Inflammatory macrophage (primary cell): ENCODE data around the gene ANKRD13D.

Experiments
- DNase-seq, 2 donors: peaks; one replicate each; pipeline ENCODE4 v3.0.0-alpha.2; 2020 to 2022

The ANKRD13D gene

DNA sequence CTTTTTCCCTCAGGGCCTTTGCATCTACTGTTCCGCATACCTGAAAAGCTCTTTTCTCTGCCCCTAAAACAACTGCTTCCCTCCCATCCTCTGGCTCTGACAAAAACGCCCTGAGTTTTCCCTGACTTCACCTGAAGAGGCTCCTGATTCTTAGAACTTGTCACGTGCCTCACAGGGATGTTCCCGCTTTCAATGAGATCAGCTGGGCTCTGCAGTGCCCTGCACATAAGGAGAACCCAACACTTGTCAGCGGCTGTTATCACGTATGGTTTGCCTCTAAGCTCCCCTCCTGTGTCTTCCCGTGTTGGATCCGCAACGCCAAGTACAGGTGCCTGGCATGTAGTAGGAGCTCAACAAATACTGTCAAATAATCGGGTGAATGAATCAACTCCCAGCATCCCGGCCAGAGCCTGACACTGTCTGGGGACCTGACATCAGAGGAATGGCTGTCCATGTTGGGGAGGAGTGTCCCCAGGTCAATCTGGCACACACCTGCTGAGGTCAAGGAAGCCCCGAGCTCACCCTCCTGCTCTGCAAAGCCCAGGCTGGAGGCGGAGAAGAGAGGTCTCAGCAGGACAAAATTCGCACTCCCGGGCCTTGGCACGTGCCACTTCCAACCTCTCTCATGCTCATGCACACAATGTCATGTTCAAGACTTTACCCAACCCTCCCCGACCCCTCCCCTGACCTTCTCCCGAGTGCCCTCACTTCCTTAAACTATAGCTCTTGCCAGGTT lies 27.0 kb upstream of the ANKRD13D start:
- DNase-seq: no peak

DNA sequence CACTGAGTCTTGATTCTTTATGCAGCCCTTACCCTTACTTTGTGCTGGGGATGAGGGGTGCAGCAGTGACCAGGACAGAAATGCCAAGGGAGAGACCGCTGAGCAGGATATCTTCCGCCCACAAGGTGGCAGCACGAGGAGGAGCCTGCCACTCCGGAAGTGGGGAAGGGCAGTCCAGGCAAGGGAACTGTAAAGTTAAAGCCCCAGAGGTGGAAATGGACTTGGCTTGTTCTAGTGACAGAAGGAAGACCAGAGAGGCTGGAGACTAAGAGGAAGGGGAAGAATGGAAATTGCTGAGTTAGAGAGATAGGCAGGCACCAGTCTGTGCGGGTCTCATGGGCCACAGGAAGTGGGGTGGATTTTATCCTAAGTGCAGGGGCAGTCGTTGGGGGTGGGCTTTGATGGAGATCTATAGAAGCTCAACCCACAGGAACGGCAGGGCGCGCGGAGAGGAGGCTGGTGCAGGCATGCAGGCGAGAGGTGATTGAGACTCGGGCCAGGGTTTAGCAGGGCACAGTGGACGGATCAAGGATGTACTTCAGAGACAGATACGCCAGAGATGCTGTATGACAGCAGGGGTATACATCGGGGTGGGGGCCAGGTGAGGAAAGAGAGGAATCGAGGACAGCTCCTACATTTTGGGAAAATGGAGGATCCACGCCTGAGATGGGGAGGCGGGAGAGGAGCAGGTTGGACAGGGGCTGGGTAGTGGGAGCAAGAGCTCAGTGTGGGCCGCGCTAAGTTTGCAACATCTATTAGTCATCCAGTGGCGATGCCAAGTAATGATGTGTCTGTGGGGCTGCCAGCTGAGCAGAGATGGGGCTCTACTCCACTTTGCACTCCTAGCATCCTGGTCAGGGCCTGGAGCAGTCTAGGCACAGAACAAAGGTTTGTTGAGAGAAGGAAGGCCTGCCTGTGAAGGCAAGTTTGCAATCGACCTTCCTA lies 26.1 kb upstream of the ANKRD13D start:
- DNase-seq: peak; percentile 87 to 91

DNA sequence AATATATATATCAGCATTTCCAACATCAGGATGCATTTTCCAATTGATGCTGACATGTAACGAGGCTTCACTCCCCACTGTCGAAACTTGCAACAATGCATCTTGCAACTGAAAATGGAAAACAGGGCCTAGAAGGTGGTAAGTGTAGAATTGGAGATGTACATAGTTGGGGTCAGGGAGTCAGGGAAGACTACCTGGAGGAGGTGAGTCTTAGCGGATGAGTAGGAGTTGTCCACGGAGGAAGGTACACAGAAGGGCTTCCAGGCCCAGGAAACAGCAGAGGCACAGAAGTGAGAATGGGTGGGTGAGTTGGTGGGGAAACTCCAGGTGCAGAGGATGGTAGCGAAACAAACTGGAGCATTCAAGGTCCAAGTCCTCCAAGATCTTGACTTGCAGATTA lies 24.8 kb upstream of the ANKRD13D start:
- no peak for DNase-seq

DNA sequence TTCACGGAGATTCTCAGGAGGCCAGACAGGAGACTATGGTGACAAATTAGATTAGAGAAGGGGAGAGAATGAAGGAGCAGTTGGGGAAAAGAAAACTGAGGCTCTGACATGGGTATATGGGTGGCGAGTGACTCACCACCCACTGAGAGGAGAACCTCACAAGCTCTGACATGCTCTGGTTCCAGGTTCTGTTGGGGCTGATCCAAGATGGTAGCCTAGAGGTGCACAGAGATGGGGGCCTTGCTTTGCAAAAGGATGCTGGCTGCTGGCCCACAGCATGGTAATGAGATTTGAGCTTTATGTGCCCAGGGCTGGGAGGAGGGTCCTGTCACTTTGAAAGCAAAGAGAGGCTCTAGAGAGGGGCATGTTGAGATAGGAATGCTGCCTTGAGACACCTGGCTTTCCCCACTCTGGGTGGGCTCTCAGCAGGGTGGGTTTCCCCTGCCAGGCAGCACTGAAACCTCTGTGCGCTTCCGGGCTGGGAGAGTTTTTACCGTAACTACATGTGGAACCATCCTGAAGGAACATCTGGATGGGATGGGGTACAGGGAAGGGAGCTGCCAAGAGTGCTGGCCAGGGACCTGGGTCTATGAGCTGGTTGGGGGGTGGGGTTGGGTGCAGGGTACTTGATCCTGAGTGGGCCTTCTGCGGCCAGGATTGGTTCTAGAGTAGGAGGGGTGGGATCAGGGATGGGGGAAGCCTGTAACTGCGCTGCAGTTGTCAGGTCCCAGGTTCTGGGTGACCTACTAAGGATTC lies 24.0 kb upstream of the ANKRD13D start:
- DNase-seq: no peak

DNA sequence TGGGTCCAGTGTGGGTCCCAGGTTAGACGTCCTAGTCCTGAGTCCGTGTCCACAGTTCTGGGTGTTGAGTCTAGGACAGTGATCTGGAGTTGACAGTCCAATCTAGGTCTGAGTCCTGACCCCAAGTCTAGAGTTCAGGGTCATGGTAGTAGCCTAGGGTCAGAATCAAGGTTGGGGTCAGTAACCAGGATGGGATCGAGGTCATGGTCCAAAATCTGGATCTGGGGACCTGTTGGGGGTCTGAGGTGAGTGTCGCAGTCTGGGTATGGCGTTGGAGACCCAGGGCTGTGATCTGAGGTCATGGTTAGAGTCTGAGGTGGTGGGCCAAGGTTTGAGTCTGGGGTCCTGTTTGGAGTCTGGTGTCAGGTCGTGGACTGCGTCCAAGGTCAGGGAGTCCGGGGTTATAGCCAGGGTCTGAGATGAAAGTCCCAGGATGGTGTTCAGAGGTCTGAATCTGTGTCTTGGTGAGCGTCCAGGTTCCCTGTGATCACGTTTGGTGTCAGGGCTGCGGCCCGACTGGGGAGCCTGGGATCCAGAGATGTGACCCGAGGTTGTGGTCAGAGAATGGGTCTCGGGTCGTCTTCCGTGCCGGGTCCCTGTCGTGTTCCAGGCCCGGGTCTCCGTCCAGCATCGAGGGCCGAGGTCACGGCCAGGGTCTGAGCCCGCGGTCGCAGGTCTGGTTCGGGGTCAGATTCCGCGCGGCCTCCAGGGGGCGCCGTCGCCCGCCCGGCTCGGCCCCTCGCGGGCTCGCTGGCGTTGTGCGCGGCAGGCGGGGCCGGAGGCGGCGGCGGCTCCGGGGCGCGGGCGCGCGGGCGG lies 23.3 kb upstream of the ANKRD13D start:
- peak; percentile 73 to 81 for DNase-seq

GRCh38 chr11:67266449-67267187 lies 22.5 kb upstream of the ANKRD13D start, which contains the start of gene GRK2:
Gene GRK2 (plus strand): TSS chr11:67266473. CDS start chr11:67266700, 227 bp downstream.
- DNase-seq: peak in 1 of 2 donors; percentile 65

GRCh38 chr11:67267188-67268080 lies 21.7 kb upstream of the ANKRD13D start:
- peak in 1 of 2 donors; percentile 41 for DNase-seq

DNA sequence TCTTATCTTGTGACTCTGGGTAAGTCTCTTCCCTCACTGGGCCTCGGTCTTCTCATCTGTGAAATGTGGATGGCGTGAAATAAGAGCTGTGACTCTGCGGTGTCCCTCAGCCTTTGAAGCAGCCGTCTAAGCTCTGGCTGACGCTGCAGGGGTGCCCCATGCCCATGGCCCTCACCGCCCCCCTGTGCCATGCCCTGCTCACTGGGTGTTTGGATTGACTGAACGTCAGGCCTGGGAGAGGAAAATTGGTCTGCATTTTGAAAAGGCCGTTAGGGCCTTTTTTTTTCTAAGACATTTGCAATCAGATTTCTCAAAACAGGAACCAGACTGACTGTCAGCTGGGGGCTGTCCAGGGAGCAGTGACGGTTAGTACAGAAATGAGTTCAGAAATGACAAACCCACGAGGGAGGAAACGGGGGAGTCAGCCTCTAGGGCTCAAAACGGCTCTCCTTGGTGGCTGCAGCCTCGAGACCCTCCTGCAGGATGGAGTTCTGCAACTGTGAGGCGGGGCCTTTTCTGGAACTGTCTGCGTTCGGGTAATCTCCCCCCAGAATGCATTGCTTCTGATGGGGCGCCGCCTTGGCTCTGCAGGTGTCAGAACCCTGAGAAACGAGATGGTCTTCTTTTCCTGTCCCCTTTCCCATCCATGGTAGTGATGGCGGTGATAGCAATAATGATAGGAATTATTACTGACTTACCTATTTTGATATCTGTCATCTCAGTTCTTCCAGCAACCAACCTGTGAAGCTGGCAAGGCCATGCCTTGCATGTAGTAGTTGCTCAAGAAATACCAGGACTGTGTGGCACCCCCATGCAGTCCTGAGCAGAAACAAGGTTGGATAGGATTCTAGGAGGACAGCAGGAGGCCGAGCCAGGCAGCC lies 20.8 kb upstream of the ANKRD13D start:
- DNase-seq: peak; percentile 93 to 96

GRCh38 chr11:67268962-67269268 lies 20.2 kb upstream of the ANKRD13D start:
- no peak for DNase-seq

DNA sequence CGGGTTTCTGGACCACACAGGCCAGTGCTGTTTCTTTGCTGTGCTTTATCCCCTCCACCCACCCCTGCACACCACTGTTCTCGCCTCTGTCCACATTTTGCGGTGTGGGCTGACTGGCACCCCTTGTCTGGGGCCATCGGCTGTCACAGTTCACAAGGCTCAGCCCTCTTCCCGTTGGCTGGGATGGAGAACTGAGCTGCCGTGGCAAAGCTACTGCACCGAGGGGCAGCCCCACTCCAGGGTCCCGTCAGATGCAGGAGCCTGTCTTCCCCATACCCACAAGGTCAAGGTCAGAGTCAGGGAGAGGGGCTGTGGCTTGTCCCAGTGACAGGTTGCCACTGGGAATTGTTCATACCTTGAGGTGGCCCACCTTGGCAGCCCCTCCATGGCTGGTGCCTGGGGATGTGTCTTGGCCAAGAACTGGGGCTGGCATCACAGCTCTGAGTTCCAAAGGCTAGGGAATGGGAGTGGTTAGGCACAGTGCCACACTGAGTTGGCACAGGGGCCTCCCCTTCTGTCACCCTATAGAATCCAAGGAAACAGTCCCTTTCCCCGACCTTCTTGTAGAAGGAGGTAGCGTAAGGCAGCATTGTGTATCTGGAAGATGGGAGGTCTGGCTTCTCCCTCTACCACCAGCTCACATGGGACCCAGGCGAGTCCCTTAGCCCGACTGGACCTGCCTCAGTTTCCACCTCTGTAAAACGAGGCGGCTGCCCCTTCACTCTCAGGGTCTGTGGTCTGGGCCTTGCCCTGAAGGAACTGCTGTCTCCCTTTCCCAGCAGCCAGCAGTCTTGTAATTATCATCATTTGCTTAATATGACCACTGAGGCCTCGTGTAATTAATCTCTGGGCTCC lies 19.5 kb upstream of the ANKRD13D start:
- DNase-seq: peak; percentile 48 to 52

DNA sequence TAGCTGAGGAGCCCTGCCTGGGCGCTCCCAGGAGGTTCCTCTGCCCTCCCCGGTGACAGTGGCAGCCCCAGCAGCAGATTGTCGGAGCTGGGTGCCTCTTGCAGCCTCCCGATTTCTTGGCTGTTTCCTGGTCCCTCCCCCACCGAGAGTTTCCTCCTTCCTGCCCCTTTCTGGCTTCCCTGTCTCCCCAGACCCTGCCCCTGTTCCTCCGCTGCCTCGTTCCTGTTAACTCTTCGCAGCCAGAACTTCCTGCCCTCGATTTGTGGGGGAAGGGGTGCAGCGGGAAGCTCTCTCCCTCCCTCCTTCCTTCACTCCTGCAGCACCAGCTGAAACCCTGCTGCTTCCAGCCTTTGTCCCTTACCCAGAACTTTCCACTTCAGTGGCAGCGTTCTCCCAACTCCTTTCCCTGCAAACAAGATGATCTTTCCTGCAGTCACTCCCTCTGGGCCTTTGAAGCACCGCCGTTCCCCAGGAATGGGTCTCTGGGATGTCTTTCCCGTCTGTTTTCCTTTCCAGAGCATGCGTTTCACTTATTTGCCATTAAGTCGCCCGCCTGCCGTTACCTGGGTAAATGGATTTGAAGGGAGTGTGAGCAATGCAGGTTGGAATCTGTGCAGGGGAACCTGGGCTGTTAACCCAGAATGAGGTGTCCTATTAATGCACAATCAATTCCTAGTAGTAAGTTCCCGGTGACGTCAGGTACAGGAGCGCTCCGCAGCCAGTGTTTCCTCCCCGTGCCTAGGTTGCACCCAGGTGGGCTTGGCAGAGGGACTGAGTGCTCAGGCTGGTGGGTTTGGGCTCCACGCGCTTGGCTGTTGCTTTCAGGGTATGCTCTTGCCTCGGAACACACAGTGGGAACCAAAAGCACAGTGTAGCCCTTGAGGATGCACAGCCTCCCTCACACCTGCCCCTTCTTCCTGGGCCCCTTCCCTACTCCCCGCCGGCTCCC lies 18.6 kb upstream of the ANKRD13D start:
- DNase-seq: peak; percentile 62 to 82

DNA sequence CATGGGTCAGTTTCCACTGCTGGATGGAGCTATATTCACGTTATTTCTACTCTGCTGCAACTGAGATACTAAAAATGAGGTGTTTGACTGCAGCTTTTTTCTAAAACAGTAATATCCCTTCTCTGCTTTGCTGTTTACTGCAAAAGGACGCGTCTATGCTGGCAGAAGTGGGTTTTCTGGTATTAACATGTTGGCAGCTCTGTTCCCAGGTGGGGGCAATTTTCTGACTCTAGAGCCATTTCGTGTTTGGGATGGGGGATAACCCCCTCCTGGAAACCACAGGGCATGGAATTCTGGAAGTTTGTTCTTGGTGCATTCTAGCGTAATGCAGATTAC lies 17.9 kb upstream of the ANKRD13D start:
- no peak for DNase-seq

GRCh38 chr11:67271541-67272284 lies 17.4 kb upstream of the ANKRD13D start:
- DNase-seq: no peak

DNA sequence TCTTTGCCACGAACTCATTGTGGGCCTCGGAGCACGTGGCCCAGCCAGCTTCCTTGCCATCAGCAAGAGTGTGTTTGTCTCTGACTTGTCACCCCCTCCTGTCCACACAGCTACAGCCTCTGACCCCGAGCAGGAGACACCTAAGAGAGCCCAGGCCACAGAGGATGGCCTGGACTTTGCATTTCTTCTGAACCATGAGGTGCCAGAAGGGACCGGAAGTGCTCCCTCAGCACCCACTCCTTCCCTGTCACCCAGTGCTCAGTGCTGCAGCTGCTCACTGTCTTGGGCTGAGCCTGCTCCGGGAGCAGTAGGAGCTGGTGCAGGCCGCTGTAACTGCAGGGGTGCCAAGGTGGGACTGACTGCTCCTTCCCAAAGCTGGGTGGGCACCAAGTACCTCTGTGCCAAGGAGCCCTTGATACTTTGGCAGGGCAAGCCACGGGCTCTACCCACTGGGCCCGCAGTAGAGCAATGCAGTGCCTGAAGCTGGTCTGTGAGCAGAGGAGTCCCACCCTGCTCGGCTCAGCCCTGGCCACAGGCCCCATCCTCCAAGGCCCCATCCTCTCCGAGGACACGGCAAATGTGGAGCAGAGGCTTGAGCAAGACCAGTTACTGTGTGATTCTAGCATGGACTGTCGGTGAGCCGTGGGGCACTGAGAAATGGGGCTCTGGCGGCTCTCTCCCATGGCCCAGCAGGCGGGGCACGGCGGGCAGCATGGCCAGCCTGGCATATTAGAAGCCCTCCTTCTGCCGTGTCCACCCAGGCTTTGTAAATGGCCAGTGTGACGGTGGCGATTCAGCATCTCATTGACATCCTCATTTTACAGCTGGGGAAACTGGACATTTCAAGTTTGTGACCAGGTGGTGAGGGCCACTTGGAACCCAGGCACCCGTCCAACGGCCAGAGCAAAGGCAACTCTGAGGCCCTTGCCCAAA lies 16.5 kb upstream of the ANKRD13D start:
- DNase-seq: peak; percentile 36 to 73
